HK-2 (cell line): Measurements from ENCODE around the gene ROR2.
"Not testable (repeated sequence)": the region's sequence is repeated elsewhere in the genome, so short reads cannot be mapped to it uniquely, and the experiment has no call there.

Experiments
- DNase-seq: peaks from one replicate; pipeline ENCODE4 v3.0.0-alpha.2; 2018; ENCODE audit not compliant: unreplicated experiment

ROR2 gene

GRCh38 chr9:91800473-91801030 lies 149.5 kb downstream of the ROR2 start:
- DNase-seq = no peak

- DNase-seq = no peak
These were observed 150.8 kb downstream of the ROR2 start for GRCh38 chr9:91799113-91799744.

GRCh38 chr9:91798273-91799112 lies 151.5 kb downstream of the ROR2 start:
- DNase-seq = not testable (repeated sequence)

- DNase-seq = not testable (repeated sequence)
These were observed 152.5 kb downstream of the ROR2 start for GRCh38 chr9:91797517-91797916.

- not testable (repeated sequence) for DNase-seq
These were observed 153.5 kb downstream of the ROR2 start for GRCh38 chr9:91796516-91796915.

GRCh38 chr9:91795598-91796241 lies 154.3 kb downstream of the ROR2 start:
- no peak for DNase-seq

GRCh38 chr9:91793371-91793770 lies 156.7 kb downstream of the ROR2 start:
- not testable (repeated sequence) for DNase-seq

- no peak for DNase-seq
These were observed 159.1 kb downstream of the ROR2 start for GRCh38 chr9:91790917-91791316.

GRCh38 chr9:91789941-91790340 lies 160.1 kb downstream of the ROR2 start:
- DNase-seq = no peak

- no peak for DNase-seq
These were observed 162.1 kb downstream of the ROR2 start for GRCh38 chr9:91787931-91788330.

- DNase-seq = no peak
These were observed 163.7 kb downstream of the ROR2 start for GRCh38 chr9:91786132-91786896.

GRCh38 chr9:91785447-91785842 lies 164.6 kb downstream of the ROR2 start:
- no peak for DNase-seq

- DNase-seq = no peak
These were observed 165.2 kb downstream of the ROR2 start for GRCh38 chr9:91784673-91785446.

GRCh38 chr9:91783876-91784672 lies 166.0 kb downstream of the ROR2 start:
- DNase-seq = no peak

GRCh38 chr9:91783411-91783810 lies 166.6 kb downstream of the ROR2 start:
- DNase-seq = no peak

- DNase-seq = no peak
These were observed 167.3 kb downstream of the ROR2 start for GRCh38 chr9:91782708-91783214.

GRCh38 chr9:91781906-91782305 lies 168.1 kb downstream of the ROR2 start:
- no peak for DNase-seq

GRCh38 chr9:91781116-91781515 lies 168.9 kb downstream of the ROR2 start:
- no peak for DNase-seq

- DNase-seq = no peak
These were observed 172.0 kb downstream of the ROR2 start for GRCh38 chr9:91778031-91778430.

GRCh38 chr9:91777292-91777830 lies 172.7 kb downstream of the ROR2 start:
- DNase-seq = no peak
